ENCODE measurements around the gene EHD4.

Gene EHD4

DNA sequence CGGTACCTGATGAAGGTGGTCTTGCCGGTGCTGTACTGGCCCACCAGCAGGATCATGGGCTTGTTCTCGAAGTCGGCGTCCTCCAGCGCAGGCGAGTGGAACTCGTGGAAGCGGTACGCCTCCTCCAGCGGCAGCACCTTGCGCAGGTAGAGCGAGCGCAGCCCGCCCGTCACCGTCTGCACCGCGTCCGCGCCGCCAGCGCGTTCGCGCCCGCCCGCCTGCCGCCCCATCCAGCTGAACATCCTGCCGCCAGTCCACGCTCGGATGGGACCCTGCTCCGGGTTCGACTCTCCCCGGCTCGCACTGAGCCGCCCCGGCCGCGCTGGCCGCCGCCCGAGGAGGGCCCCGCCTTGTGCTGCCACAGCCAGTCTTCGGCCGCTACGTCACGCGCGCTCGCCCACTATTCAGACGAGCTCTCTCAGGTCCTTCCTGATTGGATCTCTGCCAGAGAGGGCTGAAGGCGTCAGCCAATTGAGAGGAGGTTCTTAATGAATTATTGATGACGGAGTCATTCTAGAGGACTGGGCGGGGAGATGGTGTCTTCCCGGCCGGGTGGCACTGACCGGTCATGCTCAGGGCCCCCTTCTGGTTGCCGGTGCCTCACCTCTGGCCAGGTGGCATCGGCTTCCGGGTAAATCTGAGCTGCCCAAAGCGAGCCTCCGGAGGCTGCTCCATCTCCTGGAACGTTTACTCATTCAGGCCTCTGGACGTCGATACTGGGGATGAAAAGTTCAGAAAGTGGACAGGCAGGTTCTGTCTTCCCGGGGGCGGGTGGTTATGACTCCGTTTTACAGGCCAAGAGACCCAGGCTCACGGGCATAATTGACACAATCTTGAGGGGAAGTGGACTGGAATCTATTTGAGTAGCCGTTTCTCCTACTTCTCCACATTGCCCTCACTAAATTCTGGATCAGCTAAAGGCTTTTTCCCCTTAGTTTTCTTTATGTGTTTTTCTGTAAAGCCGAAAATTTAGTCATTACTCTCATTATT is at the start of gene EHD4:
EHD4 (minus strand) TSS at position 305 of the 990 bp plus-strand sequence; CDS start at position 242, 63 bp downstream.
- DNase-seq, result peak; percentile 82

DNA sequence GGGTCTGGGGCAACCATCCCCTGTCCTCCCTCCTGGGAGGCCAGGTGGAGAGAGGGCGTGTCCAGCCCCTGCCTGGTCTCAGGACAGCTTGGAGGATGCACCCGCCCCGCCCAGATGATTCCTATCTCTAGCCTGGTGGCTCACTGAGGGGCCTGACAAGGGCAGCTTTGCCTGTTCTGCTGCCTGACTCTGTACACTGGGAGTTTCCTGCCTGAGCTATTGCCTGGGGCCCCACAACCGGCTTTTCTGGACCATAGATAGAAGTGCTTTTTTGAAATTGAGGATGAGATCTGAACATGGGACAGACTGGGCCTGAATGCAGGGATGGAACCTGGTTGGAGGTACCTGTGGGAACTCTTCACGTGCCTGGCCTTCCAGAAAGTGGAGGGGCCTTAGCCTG is 49.2 kb upstream of the EHD4 start:
- no peak for DNase-seq

DNA sequence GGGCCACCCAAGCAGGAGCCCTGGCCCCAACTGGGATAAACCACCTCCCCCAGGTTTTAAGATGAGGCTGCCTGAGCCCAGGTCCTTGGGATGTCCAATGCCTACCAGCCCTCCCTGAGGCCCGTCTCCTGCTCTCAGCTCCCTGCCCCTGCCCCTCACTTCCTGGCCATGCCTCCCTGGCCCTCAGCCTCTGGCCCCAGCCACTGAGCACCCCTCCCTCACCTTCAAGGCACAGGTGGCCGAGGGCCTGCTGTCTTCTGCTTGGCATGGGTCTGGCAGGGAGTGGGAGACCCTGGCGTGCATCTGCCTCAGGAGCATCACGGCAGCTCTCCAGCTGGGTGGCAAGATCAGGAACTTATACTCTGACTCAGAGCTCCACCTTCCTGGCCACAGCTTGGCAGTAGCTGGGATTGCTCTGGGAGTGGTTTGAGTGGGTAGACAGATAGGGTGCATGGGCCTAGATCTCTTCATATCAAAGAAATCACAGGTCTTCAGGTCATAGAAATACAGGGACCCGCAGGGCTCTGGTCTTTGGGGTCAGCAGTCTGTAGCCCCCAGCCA is 48.4 kb upstream of the EHD4 start, which contains the start of gene PLA2G4E:
PLA2G4E (minus strand) TSS at position 330 of the 561 bp plus-strand sequence; CDS start at position 318, 12 bp downstream.
- no peak for DNase-seq

DNA sequence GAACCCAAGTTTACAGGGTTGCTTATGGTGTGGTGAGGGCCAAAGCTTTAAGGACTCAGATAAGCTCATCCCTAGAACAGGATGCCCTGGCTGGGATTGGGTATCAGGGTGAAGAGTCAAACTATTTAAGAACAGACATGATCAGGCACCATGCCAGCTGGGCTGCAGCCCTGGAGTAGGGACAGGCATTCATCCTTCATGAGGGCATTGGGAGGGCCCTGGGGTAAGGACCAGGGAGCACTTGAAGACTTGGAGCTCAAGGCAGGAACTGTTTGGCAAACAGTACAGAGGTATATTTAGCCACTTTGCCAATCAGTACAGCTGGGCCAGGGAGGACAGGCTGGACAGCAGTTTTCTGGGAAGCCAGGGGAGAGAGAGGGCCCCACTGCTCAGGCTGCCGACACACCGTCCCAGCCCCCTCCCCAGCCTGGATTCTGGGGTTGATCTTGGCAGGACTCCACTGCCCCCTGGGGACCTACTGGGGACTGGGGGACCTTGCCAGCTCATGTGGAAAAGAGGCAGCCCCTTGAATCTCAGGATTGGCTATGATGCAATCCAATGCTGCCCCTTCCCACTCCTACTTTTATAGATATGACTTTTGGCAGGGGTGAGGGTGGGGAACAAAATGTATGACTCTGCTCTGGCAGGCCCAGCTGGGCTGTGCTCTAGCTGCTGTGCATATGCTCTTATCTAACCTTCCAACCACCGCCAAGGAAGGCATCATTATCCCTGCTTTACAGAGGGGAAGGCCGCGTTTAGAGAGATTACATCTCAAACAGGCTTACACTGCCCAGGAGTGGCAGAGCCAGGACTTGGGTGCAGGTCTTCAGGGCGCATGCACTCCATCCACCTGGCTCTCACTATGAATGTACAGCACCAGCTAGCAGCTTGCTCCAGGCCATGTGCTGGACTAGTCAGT is 46.2 kb upstream of the EHD4 start:
- DNase-seq, result no peak

DNA sequence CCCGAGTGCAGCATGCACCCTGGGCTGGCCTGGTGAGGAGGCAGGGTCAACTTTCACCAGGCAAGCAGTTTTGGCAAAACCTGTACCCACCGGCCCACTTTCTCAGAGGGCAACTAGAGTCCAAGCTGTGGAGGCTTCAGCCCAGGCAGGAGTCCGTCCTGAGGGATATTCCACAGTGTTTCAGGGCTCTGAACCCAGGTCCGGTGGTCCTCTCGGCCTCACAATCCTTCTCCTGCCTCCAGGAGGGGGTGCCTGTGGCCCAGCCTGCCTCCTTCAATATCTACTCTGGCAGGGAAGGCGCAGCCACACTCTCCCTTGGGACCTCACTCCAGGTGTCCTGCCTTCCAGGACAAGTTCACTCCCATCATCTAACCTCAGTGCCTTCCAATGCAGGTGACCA is 44.6 kb upstream of the EHD4 start:
- no peak for DNase-seq

DNA sequence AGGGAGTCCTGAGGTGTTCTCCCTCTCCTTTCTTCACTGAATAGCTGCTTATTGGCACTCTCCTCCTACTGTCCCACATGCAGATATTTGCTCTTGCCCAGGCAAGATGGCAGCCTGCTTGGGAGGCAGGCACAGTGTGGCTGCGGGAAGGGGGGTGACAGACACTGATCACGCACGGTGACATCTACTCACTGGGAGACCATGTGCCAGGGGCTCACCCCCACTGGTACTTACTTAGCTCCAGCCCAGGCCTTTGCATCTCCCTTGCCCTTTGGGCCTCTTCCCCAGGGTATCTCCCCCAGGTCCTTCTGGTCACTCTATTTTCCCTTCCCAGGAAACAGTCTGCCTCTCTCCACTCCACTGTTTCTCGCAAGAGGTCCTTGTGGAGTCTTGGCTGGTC is 42.0 kb upstream of the EHD4 start:
- DNase-seq, result no peak

DNA sequence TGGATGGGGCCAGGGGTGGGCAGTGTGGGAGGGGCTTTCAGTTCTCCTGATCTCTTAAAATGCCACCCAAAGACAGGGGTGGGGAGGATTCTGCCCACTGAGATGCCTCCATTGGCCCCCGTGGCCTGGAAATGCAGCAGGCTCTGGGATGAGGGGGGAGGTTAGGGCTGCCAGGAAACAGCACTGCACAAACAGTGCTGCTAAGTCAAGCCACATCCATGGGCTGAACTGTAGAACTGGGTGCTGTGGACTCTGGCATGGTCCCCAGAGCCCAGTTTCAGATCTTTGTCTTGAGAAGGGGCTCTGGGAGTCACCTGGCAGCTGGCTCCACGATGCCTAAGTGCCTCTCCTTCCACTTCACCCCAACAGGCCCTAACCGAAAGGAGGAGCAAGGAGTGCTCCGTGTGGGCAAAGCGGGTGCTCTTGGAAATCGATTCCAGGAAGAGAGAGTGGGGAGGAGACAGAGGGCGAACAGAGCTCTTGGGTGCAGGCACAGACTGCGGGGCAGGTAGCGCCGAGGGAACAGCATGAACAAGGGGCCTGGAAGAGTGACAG is 40.6 kb upstream of the EHD4 start:
- DNase-seq, result no peak

DNA sequence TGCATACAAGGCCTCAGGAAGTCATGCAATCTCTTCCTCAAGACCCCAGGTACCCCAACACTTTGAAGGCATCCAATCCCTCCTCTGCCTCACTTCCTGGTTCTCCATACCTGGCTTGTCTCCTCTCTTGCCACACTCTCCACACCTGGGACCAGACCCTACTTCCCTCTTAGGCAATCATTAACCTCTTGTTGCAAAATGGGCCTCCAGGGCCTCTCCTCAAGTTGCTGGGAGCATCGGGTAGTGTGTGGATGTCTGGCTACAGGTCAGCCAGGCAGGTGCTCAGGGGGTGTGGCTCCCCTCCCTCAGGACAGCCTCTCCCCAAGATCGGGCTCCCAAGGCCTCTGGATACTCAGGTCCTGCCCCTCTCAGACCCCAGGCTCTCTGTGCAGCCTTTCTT is 39.9 kb upstream of the EHD4 start:
- no peak for DNase-seq

DNA sequence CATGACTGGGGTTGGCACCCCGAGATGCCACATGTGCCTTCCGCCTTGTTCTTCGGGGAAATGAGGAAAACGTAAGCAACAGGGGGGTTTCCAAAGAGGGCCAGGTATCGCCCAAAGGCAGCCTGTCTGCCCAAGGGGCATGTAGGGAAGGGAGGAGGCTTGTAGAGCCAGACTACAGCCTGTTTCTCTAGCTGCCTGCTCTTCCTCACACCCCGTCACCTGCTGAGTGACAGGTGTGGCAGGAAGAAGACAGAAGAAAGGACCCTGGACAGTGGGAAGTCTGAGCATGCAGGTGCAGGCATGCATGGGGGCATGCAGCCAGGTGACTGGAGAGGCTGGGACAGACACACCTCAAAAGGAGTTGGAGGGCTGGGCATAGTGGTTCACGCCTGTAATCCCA is 38.7 kb upstream of the EHD4 start:
- DNase-seq, result no peak

DNA sequence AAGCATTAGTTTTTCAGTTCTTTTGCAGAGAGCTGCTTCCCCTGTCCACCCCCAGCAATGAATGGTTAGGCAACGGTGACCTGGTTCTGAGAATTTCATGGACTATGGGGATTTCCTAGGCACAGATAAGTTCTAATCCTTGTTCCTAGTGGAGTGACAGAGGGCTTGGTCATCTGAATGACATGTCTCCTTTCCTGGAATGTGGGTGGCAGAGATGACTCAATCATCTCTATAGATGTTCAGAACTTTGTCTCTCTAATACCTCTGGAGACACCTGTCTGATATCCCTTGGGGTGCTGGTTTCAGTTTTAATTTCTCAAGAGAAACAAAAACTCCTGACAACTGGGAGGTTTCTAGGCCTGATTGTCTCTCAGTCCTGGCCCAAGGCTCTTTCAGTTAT is 38.1 kb upstream of the EHD4 start:
- DNase-seq, result no peak

DNA sequence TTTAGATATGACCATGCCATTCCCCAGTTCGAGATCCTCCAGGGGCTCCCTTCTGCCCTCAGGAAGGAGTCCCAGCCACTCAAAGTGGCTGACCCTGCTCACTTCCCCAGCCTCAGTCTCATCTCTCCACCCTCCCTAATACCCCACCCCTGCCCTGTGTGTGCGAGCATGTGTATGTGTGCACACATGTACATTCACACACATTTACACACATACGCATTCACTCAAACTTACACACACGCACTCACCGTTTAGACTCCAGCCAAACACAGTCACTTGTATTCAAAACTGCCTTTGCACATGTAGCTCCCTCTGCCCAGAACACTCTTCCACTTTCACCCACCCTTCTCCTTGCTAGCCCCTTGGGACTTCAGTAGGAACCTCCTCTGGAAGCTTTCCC is 37.1 kb upstream of the EHD4 start:
- DNase-seq, result no peak

DNA sequence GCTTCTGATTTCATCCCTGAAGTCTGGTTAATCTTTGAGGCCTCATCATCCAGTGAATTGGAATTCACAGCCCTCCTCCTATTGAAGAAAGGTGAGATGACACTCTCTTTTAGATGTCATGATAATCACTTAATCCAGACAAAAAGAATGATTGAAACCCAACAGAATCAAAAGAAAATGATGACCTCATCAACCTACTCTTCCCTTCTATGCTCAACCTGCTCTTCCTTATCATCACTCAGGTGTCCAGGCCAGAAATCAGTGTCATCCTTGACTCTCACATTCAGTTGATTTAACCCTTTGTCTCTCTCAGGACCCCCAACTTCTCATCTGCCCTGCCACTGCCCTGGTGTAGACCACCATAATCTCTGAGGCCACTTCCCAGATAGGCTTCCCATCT is 36.7 kb upstream of the EHD4 start:
- DNase-seq, result no peak

DNA sequence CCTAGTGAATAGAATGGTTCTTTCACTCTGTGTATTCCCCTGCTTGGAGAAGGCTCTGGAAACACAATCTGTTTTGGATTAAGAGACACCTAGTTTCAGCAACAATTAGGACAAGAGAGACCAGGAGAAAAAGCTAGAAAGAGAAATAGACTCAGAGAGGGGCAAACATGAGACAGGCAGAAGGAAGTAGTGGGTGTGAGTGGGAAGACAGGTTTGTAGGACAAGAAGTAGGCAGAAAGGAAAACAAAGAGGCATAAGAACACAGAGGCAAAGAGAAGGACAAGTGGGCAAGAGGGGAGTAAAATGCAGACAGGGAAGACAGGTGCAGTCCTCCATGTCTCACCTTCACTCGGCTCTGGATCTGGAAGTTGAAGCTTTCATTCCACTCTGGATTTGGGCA is 35.0 kb upstream of the EHD4 start:
- no peak for DNase-seq

DNA sequence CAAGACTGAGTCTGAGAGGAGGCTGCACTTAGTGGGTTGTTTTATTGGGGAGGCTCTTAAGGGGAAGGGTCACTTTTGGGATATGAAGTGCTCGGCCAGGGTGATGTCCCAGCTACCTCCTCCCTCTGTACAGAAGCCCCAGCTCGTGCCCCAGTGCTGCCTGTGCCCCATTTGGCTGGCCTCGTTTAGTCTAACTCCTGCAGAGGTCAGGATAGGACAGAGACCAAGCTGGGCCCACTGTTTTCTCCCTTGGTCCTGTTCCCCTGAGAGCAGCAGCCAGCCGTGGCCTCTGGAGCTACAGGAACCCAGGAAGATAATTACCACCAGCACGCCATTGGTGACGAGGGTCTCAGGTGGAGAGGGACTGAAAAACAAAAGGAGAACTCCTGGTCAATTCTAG is 30.0 kb upstream of the EHD4 start:
- no peak for DNase-seq

DNA sequence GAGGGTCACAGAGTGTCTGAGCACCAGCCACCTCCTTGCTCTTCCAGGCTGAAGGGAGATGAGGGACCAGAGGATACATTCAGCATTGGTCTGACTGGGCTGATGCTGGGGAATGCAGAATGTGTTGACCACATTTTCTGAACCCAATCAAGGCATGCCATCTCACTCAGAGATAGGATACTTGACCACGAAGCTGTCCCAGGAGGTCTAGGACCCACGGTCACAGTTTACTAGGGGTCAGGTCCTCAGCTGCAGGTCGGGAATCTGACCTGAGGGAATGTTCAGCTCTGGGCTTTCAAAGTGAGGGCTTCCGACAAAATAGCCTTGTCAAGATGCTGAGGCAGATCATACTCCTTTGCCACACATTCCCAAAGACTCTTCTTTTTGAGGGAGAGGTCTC is 28.9 kb upstream of the EHD4 start:
- no peak for DNase-seq

DNA sequence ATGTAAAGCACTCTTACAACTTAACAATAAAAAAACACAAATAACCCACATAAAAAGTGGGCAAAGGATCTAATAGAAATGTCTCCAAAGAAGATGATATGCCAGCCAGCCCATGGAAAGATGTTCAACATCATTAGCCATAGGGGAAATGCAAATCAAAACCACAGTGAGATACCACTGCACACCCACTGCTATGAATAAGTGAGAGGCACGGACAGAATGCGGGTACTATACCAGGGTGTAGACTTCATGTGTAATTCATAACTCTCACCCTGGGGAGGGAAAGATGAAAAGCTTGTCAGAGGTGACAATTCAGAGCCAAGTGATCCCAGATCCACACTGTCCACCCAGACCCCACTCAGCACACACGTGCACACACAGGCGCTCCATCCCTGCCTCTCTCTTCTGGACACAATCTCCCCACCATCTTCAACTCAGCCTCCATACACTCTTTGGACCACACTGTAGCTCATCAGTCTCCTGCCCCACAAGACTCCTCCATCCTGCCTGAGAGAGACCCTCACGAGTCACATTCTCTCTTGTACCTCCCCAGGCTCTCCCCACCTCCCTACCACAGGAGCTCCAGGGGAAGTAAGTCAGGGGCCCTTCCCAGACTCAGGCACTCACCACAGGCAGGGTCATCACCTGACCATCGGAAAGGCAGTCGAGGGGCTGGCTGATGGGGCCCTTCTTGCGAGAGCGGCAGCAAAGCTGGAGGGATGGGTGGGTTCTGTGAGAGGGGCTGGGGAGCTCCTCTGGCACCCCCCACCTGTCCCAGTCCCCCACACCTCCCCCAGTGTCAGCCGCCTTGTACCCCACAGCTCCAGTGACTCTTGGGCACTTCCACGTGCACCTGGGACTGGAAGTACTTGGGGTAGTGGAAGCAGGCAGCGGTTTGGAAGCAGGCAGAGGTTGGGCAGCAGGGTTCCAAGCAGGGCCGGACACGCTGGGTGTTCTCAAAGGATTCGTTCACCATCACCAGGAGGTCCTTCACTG is 27.2 kb upstream of the EHD4 start:
- DNase-seq, result no peak

DNA sequence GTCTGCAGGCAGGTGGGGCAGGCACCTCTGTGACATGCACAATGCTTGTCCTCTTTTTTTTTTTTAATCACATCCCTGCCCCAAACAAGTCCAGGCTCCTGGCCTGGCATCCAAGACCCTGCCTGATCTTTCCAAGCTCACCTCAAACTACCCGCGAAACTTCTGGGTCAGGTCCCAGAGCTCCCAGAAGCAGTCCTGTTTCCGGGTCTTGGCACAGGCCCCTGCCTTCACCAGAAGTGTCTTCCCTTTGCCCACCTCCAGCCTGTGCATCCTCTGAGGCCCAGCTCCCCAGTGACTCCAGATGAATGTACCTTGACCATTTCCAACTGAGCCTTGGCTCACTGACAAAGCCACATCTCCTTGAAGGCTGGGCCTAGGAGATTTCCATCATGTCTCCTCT is 25.5 kb upstream of the EHD4 start:
- DNase-seq, result no peak

DNA sequence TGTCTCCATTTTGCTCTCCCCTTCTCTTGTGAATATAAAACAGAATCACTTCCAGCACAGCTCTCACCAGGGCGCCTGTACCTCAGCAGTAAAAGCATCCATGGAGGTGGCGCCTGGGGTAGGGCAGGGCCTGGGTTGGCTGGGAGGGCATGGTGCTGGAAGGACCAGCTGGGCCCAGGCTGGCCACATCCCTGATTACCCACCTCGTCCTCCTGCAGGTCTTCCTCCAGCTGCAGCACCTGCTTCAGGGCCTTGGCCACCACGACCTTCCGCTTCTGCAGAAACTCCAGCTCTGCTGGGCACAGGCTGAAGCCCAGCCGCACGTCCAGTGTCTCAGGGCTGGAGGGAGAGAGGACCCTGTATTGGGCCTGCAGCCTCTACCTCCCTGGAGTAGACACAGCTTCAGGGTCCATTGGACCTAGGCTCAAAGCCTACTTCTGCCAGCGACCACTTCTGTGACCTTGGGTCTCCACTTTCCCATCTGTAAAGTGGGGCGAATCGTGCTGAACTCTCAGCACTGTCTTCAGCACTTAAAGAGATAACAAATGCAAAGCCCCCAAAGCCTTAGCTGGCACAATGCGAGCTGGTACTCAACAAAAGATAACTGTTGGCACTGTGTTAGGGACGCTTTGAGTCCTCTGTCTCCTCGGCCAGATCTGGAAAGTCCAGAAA is 24.7 kb upstream of the EHD4 start:
- no peak for DNase-seq

DNA sequence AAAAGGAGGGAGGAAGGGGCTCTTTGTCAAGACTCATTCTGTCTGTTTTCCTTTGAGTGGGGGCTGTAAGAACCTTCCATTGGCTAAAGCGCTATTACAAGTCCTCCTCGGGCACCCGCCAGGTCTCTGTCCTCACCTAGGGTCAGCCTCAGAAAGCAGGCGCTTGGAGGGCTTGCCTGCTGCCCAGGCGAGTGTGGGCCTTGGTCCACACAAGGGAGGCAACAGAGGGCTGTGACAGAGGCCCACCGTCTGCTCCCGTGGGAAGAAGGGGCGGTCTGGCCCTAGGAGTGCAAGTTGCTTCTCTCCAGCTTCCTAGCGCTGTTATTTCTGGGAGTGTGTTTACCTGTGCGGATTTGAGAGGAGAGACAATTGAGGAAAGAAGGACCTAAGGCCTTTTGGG is 24.0 kb upstream of the EHD4 start:
- no peak for DNase-seq

DNA sequence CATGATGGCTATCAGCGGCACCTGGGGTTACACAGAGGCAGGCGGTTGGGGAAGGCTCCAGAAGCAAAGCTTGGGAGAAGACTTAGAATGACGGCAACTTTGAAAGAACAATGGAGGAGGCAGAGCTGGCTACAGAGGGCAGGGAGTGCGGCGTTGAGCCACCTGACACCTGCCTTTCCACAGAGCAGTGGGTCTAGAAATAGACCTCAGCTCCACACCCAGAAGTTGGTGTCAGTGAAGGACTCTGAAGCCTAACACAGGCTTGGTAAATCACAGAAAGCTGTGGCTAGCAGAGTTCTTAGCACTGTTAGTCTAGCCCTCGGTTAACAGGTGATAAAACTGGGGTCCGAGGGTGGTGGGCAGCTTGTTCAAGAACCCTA is 23.1 kb upstream of the EHD4 start:
- no peak for DNase-seq
